Medulla oblongata (tissue), 1 donor: ENCODE data around the gene ZBTB7B.

Experiments
- DNase-seq: peaks from one replicate; pipeline ENCODE4 v3.0.0-alpha.2; 2015; ENCODE audit errors: extremely low spot score

ZBTB7B gene

DNA sequence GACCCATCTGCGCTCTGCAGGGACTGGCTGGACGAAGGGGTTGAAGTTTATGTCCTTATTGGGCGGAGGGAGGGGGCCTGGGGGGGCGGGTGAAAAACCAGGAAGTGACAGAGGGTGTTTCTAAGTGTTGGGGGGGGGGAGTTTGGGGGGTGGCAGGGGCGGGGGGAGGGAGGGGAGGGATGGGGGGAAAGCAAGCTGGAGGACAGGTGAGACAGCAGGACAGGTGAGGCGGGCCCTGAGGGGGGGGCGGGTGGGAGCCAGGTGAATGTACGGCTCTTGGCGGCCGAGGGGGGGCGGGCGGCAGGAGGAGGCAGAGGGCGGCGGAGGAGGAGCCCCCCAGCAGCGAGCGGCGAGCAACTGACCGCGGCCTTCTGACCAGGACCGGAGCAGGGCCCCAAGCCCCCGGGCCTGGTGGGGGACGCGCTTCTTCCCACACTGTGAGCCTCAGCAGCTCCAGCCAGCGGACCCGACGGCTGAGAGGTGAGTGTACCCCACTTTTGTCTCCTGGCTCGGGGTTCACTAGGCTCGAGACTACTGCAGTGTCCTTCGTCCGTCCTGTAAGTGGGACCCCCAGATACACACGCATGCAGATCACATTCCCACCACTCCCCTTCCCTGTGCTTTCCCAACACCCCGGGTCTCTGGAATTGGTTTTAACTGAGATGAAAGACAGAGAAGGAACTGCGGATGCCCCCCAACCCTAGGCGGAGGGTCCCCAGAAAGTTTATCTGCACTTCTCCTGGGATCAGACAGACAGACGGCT lies at the start of gene ZBTB7B:
TSS of gene ZBTB7B (plus strand) at position 339 of the 763 bp plus-strand sequence. CDS start 11,859 bp downstream, outside the sequence.
- DNase-seq: no peak

DNA sequence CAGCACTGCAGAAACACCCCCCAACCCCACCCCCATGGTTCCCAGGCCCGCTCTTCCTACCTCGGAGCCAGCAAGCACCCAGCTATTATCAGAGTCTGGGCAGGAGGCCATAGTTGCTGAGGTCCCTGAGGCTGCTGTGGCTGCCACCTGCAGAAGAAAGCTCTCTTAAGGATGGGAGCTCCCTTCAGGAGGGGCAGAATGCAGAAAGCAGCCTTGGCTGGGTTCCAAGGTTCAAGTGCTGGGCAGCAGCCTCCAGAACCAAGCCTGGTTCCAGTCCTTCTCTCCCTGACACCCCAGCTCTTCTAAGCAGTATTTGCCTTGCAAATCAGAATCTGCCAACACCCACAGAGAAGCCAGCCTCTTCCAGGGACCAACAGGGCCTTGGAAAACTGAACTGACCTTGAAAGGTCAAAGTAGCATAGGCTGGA lies 49.0 kb upstream of the ZBTB7B start:
- DNase-seq: no peak

DNA sequence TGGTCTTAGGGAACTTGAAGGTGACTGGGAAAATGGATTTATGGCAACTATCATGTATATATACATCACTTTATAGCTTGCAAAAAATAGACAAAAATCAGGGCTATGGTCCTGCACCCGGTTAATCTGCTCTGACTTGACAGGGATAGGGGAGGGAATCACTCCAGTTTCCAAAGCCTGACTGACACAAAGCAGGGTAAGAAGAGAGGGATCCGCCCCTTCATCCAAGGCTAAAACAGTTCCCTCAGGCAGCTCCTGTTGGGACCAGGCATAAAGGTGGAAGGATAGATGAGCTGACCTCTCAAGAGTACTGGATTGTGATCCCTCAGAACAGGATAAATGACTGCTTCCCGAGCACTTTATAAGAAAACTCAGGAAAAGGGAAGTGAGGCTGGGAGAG lies 48.1 kb upstream of the ZBTB7B start:
- no peak for DNase-seq

DNA sequence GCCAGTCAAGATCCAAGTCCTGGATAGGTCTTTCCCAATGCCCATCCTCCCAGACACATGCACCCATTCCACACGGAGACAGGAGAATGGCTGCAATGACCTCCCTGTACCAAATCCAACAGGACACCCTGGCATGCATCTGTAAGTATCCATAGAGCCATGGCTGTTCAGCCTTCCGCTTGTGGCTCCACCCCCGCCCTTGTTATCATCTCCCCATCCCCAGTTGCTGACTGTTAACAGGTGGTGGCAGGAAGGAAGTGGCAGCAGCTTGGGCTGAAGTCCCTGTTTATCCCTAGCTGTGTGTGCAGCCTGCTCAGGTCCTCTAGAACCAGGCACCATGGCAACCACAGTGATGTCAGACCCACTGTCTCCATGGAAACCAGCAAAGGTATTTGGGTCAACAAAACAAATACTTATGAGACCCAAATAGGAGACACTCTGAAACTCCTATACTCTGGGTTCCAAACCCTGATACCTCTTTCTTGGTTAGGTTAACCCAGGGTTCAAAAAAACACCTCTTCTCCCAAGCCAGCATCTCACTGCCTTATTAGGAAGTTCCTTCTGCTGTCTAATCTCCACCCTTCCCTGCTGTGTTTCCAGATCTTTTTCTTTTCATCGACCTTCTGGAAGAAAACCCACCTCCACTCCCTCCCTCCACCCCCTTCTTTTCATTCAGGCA lies 47.4 kb upstream of the ZBTB7B start:
- peak; percentile 73 for DNase-seq

DNA sequence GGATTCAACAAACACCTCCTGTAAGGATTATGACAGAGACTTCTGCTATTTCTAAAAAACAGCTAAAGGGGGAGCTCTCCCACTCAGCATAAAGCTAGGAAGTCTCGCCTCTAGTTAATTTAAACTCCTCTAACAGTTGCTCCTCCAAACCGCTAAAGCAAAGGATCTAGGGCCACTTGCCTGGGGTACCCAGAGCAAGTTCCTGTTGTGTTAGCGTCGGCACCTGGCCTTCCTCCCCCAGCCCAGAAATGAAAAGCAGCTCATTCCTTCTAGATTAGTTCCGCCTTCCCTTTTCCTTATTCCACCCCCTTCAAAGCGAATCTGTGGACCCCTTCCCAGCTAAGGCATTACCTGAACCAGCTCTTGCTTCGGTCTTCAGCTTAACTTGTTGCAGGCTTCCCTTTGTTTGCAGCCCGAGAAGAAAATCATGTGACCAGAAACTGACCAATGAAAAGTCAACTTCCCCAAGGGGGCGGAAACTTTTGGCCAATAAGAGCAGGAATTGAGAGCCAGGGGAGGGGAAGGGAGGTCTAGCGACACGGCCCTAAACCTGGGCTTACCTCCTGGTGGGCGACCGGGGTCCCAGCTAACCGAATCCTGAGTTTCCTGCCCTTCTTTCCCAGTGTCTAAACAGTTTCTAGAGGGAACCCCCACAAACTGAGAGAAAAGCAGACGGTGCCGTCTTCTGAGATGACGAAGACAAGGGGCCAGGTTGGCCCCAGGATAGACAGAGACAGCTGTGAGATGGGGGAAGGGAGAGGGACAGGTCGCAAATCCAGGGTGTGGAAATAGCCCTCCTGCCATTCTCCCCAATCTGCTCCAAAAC lies 46.7 kb upstream of the ZBTB7B start, which contains the start of gene PBXIP1:
TSS of gene PBXIP1 (minus strand) at position 382 of the 826 bp plus-strand sequence. CDS start 2,378 bp downstream, outside the sequence.
- peak; percentile 99 for DNase-seq

DNA sequence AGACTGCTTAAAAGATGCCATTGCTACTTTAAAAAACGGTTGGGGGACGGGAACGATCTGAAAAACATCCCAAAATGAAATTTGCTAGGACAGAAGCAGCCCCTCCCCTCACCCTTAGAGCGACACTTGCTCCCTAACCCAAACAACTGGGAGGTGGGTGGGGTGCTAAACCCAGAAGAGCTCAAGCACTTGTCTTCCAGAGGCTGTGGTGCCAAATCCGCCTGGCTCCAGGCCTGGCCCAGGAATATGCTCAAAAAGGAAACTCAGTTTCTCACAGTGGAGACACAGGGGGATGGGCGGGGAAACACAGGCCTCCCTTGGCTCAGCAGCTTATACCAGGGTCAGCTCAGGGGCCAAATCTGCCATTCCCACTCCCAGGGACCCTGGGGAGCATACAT lies 46.1 kb upstream of the ZBTB7B start:
- DNase-seq: peak; percentile 71

DNA sequence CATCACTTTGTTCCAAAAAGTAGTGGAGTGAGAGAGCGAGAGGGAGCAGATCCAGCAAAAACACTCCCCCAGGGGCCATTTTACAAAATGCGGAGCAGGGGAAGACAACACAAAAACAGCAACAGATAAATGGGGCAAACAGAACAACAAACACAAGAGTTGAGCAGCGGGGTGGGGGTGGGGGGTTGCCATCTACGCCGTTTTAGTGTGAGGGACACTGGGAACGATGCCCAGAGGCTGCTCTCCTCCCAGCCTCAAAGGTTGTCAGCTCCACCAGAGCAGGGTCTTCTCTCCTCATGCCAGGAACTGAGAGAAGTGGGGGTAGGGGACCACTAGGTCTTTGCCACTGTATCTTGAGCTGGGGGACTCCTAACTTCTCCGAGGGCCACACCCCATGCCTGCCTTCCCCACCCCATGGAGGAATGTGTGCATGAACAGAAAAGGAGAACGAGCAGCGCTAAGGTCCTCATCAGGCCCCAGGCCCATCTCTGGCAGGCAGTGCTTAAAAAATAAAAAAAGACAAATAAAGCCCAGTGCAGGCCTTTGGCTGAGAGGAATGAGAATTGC lies 45.4 kb upstream of the ZBTB7B start:
- DNase-seq: no peak

DNA sequence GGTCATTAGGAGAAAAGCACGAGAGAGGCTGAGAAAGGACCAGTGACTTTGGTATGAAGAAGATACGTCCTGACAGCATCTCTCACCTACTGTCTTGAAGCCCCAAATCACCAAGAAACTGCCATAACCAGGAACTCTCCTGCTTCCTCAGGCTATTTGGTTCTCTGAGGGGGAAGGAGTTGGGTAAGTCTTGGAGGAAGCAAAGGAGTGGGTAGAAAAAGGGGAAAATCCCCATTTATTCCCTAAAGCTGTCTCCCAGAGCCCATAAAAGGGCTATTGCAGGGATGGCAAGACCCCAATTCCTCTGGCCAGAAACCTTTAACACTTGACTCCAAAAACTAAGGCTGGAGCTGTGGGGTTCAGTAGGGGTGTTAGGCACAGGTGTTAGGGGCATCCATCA lies 44.6 kb upstream of the ZBTB7B start:
- no peak for DNase-seq

DNA sequence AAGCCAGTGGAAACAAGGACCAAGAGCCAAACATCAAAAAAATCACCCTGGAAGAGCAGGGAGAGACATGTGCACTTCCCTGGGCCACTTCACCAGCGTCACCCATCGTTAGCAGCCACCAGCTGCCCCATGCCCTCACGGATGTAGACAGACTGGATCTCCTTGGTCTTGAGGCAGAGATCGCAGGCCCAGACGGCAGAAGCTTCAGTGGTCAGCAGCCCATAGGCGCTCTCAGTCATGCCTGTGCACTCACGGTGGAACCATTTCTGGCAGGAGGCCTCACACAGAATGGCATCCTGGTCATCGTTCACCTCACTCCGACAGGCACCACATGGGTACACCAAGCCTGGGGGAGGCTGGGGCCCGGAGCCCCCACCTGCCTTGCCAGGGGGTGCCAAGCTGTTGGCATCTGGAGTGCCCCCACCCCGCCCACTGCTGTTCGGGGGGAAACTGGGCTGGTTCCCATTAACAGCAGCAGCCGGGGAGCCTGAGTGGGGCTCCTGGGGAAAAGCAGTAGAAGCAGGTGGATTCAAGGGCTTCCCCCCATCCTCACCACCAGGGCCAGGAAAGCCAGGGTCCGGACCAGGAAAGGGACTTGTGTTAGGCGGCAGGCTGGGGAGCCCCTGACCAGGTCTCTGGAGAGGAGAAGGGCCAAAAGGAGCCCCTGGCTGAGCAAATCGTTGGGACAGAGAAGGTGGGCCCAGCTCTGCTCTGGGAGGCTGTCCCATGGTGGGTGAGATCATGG lies 43.7 kb upstream of the ZBTB7B start:
- DNase-seq: no peak

DNA sequence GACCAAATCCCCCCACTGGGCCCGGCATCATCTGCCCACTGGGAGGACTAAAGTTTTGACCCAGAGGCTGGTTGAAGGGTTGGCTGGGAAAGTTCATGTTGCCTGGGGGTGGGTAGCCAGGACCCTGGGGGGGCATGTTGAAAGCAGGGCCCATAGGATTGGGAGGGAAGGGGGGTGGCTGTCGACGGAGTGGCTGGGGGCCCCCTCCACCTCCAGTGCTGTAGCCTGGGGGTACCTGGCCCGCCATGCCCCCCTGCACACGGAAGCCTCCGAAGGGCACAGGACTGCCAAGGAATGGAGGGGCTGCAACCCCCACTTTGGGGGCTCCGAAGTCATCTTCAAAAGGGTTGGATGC lies 43.2 kb upstream of the ZBTB7B start:
- no peak for DNase-seq

DNA sequence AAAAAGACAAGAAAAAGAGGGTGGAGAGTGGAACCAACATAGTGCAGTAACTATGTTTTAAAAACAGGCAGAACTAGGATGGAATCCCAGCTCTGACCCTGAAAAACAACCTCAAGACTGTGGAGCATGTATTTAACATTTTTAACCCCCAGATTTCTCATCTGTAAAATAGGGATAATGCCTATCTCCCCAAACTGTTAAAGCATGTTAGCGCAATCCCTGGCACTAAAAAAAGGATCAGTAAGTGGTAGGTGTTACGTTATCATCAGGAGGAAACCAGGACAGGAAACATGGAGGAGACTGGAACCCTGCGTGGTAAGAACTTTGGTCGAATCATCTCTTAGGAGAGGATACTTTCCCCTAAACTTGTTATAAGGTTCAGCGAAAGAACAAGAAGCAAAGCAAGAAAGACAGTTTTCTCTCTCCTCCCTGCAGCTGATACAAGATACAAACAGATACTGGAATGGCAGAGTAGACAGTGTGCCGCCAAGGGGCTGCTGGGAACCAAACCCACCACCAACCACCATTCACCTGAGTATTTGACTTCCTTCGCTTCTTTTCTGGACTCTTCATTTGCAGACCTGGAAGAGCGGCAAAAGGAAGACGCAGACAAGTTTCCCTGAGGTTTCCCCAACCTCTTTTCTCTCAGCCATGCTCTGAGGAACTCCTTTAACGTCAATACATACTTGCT lies 42.0 kb upstream of the ZBTB7B start:
- DNase-seq: no peak

DNA sequence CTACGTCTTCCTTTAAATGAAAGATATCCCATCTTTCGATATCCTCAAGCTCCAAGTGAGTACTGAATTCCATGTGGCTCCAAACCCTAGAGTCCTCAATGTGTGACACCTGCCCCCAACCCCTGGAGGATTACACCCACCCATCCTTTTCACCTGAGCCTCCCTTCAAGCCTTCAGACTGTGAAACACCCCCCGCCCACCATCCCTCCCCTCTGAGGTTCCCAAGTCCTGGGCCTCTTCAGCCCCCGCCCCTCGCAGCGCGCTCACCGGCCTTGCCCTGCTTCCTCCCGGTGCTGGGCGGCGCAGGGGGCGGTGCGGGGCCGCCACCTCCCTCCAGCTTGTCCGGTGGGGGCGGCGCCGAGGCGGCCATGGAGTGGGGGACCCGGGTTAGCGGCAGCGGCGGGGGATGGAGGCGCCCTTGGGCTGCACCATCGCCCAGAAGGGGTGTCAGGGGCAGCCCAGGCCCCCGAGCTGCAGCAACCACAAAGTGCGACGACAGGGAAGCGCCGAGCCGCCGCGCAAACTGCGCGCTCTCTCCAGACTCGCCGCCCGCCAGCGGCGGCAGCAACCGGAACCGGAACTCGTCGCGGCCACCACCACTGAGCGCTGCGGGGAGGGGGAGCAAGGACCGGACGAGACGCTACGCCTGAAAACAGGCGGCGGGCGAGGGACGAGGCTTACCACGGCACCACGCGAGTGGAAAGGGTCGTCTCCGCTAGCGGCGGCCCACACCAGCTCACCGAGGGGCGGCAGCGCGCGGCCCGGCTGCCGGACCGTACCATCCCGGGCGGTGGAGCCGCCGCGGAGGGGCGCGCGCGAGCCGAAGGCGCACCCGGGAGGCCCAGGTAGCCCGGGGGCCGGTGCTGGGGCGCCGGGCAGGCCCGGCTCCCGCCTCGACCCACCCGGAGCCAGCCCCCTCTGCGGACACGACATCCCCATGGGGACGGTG lies 41.1 kb upstream of the ZBTB7B start, which contains the start of gene PYGO2:
TSS of gene PYGO2 (minus strand) at position 576 of the 949 bp plus-strand sequence. CDS start at position 370, 206 bp downstream.
- DNase-seq: peak; percentile 79

DNA sequence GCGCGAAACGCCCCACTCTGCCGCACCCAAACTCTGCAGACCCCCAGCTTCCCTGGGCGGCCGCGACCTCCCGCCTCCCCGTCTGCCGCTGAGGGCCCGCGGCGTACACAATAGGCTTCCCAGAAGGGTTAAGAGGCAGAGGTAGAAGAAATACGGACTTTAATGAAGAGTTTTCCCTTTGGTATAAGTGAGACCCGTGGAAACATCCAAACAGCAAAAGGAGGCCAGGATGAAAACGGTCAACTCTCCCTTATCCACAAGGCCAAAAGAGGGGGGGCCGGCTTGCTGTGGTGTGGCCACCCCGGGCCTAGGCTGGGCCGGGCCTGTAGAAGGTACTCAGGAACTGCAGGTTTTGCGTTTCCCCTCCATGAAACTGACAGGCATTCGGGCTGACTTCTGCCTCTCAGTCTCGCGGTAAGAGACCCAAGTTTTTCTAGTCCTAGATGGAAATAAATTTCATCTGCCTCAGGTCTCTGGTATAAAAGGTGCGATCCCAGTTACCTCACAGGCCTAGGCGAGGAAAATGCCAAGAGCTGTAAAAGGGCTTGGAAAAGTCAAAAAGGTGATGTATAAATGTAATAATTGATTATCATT lies 40.3 kb upstream of the ZBTB7B start:
- peak; percentile 30 for DNase-seq

DNA sequence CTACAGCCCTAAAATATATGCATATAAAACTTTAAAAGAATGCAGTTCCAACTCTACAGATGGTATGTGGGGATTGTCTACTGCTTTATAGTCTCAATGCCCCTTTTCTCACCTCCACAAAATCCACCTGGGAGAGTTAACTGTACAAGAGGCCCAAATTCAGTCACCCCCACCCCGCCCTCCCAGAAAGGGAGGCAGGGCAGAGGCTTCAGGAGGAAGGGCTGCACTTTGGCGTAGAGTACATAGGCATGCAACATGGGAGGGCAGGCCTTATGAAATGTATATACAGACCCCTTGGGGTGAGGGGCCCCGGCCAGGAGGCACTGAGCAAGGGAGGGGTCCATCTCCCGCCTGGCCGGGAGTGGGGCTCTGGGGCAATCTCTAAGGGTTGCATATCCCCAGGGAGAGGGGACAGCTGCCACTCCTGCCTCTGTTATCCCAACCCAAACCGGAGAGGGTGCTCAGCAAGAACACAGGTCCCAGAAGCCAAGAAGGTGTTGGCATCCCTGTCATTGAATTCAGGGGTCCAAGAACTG lies 39.7 kb upstream of the ZBTB7B start:
- no peak for DNase-seq

DNA sequence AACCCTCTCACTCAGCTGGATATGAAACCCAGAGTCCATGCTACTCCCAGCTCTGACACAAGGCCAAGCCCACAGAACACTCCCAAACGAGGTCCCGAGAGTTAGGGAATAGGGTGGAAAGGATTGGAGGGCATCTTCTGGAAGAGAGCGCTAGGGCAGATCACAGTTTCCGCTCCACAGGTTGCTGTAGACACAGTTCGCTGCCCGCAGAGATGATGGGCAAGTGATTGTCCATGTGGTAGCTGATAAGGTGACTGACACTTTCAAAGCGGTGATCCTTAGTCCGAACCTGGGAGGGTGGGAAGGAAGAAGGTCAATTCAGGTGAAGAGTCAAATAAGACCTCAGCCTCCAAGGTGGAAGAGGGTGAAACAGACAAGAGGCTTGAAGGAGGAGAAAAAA lies 39.0 kb upstream of the ZBTB7B start:
- DNase-seq: no peak

DNA sequence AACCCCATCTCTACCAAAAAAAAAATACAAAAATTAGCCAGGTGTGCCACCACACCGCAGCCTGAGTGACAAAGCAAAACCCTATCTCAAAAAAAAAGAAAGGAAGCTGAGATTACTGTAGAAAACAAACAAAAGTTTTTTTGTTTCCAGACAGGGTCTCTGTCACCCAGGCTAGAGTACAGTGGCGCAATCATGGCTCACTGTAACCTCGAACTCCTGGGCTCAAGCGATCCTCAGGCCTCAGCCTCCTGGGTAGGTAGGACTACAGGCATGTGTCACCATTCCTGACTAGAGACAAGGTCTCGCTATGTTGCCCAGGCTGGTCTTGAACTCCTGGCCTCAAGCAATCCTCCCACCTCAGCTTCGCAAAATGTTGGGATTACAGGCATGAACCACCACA lies 38.2 kb upstream of the ZBTB7B start:
- DNase-seq: no peak

DNA sequence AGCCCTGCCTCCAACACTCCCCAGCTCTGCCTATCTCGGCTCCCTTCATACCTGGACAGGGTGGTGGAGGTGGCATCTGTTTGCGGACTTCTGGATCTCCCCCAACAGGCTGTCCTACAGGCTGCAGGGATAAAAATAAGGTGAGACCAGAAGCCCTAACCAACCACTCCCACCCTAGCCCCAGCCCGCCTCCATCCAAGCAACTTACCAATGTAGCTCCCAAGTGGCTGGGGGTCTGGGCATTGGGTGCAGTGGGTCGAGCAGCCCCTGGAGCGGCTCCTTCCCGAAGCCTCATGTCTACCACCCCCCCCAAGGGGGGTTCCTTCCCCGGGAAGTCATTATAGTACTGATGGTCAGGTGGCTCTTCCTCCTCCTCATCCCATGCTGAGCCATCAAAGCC lies 36.5 kb upstream of the ZBTB7B start:
- DNase-seq: no peak

DNA sequence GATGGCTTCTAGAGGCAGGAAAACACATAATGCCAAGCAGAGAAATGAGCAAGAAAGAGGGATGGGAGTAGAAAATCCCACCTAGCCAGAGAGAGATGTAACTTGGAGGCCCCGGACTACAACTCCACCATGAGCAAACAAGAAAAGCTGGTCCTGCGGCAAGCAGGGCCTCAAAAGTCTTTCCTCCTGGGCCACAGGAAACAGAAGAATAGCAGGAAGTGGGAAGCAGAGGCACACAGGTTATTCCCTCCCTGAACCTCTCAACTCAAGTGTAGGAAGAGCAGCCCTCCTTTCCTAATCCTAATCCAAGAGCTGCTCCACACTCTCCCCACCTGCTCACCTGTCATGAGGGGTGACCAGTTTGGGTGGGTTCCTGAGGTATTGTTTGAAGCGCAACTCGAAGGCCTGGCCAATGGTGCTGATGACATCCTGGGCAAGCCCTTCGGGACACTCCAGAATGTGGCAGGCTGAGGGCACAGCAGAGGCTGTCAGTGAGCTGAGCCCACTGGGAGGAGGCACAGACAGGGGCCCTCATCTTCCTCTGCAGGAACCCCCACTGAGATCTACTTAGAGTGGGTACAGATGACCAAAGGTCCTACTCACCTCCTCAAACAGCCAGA lies 35.2 kb upstream of the ZBTB7B start:
- no peak for DNase-seq
